Uterus (tissue), 2 donors: ENCODE measurements around the gene TBC1D16.

ENCODE experiments used
- POLR2A ChIP-seq, 2 donors: fragments of 450-650 bp; IDR thresholded peaks; one replicate each; pipeline ENCODE4 v1.6.1; 2016; ENCODE audit warnings: antibody characterized with exemption in 2 of 2, mild to moderate bottlenecking in 1 of 2, moderate library complexity in 1 of 2
- TF ChIP-seq, protein P1 (sequence below), 4 experiments: fragments of 200-600 bp in 2 of 4; fragments of 450-650 bp in 2 of 4; sonication (generic) in 2 of 4; IDR thresholded peaks; one replicate each; pipeline ENCODE4 v1.5.1; 2016 to 2019; ENCODE audit warnings: antibody characterized with exemption in 4 of 4, mild to moderate bottlenecking in 2 of 4, moderate library complexity in 1 of 4

DNA sequence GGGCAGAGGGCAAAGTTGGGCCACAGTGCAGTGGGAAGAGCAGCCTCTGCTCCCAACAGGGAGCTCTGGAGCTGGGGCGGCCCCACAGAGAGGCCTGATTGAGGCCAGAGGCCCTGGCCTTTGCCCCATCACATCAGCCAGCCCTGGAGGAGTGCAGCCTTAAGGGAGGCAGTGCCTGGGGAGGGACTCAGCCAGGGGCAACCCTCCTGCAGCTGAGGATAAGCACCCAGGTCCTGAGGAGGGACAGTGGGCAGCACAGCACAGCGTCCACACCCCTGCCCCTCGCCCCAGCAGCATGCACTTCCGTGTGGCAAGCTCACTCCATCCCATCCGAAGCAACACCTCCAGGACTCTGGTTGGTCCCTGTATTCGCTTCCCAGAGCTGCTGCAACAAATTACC lies 134.5 kb downstream of the TBC1D16 start:
- TF ChIP-seq, protein P1, sequence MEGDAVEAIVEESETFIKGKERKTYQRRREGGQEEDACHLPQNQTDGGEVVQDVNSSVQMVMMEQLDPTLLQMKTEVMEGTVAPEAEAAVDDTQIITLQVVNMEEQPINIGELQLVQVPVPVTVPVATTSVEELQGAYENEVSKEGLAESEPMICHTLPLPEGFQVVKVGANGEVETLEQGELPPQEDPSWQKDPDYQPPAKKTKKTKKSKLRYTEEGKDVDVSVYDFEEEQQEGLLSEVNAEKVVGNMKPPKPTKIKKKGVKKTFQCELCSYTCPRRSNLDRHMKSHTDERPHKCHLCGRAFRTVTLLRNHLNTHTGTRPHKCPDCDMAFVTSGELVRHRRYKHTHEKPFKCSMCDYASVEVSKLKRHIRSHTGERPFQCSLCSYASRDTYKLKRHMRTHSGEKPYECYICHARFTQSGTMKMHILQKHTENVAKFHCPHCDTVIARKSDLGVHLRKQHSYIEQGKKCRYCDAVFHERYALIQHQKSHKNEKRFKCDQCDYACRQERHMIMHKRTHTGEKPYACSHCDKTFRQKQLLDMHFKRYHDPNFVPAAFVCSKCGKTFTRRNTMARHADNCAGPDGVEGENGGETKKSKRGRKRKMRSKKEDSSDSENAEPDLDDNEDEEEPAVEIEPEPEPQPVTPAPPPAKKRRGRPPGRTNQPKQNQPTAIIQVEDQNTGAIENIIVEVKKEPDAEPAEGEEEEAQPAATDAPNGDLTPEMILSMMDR (IDR thresholded peaks at IDR 0.05) = no peak
- TF ChIP-seq POLR2A (IDR thresholded peaks at IDR 0.05) = no peak
